H1 (cell line): ENCODE results near the gene THUMPD2. TPM values are rescaled to one million over a fixed set of nuclear protein-coding genes. Genes with fewer than 3 reads are reported as not detected.
A peak's percentile ranks its signal among the peaks of the same experiment; 100 is the strongest.

ENCODE experiments used
- CTCF ChIA-PET: fragments of 300-600 bp; sonication (Branson Sonifier 250); formaldehyde crosslinking; loops from one replicate; lab custom pipeline; 2021; ENCODE audit not compliant: partially characterized antibody; lab: Charles Lee
- POLR2A ChIA-PET: fragments of 300-600 bp; sonication (Branson Sonifier 250); formaldehyde crosslinking; loops from one replicate; lab custom pipeline; 2021; ENCODE audit warnings: inconsistent platforms; ENCODE audit not compliant: partially characterized antibody; lab: Charles Lee
- DNase-seq, 2 experiments: peaks; one replicate each; pipeline versions ENCODE4 v3.0.0 to v3.0.0-alpha.2; 2010 to 2022; ENCODE audit warnings: low spot score in 2 of 2, low read depth in 1 of 2, mixed read lengths in 1 of 2
- FAIRE-seq: peaks from 2 replicates; lab custom pipeline; 2011; peaks lifted over from hg19 to GRCh38; lab: Jason Lieb, UNC
- H2AFZ ChIP-seq: 2 replicates; pipeline ENCODE4 v1.8.1; 2012; ENCODE audit warnings: low read length, inconsistent platforms
- H2AK5ac ChIP-seq: 2 replicates; pipeline ENCODE4 v1.6.1; 2013; ENCODE audit warnings: low read depth, low read length
- H2BK120ac ChIP-seq: replicated peaks from 2 replicates; pipeline ENCODE3; 2013; ENCODE audit warnings: low read depth, low read length, inconsistent platforms
- H2BK12ac ChIP-seq: 2 replicates; pipeline ENCODE4 v1.6.1; 2013; ENCODE audit warnings: low read depth, low read length
- H2BK15ac ChIP-seq: 2 replicates; pipeline ENCODE4 v1.6.1; 2013; ENCODE audit warnings: low read length
- H2BK20ac ChIP-seq: 2 replicates; pipeline ENCODE4 v1.6.1; 2013; ENCODE audit warnings: low read length
- H2BK5ac ChIP-seq: 2 replicates; pipeline ENCODE4 v1.6.1; 2013; ENCODE audit warnings: low read depth, low read length
- H3K14ac ChIP-seq: 2 replicates; pipeline ENCODE4 v1.6.1; 2013; ENCODE audit warnings: inconsistent platforms; ENCODE audit not compliant: insufficient read length
- H3K18ac ChIP-seq: 2 replicates; pipeline ENCODE4 v1.6.1; 2013; ENCODE audit warnings: low read length; ENCODE audit errors: extremely low read depth
- H3K23ac ChIP-seq: 2 replicates; pipeline ENCODE4 v1.6.1; 2013; ENCODE audit warnings: inconsistent platforms; ENCODE audit not compliant: insufficient read length
- H3K23me2 ChIP-seq: 2 replicates; pipeline ENCODE4 v1.6.1; 2013; ENCODE audit warnings: low read depth, low read length
- H3K27ac ChIP-seq: 2 replicates; pipeline ENCODE4 v1.6.1; 2011; ENCODE audit warnings: low read depth, low read length, inconsistent platforms
- H3K27me3 ChIP-seq, 4 experiments: replicated peaks in 1 of 4; 1 replicate in 1 of 4; 2 replicates in 3 of 4; pipeline versions ENCODE4 v1.6.1 to v1.8.1; 2011 to 2013; ENCODE audit warnings: low read length in 3 of 4, mild to moderate bottlenecking in 3 of 4, inconsistent platforms in 2 of 4, mixed read lengths in 2 of 4, moderate library complexity in 1 of 4; ENCODE audit not compliant: control insufficient read depth in 3 of 4, insufficient read depth in 3 of 4; ENCODE audit errors: extremely low read depth in 1 of 4
- H3K36me3 ChIP-seq, 4 experiments: 2 replicates each; pipeline versions ENCODE4 v1.6.1 to v1.8.1; 2011 to 2013; ENCODE audit warnings: mild to moderate bottlenecking in 4 of 4, low read length in 3 of 4, moderate library complexity in 2 of 4, control low read depth in 1 of 4, inconsistent platforms in 1 of 4; ENCODE audit not compliant: insufficient read depth in 4 of 4, control insufficient read depth in 2 of 4
- H3K4ac ChIP-seq: replicated peaks from 2 replicates; pipeline ENCODE3; 2013; ENCODE audit warnings: low read length, low read depth, mixed read lengths, inconsistent platforms; ENCODE audit not compliant: insufficient read length
- H3K4me1 ChIP-seq, 4 experiments: replicated peaks in 1 of 4; 1 replicate in 1 of 4; 2 replicates in 3 of 4; pipeline versions ENCODE4 v1.6.1 to v1.8.1; 2011 to 2013; ENCODE audit warnings: low read length in 3 of 4, inconsistent platforms in 2 of 4, mixed read lengths in 1 of 4; ENCODE audit not compliant: insufficient read depth in 4 of 4, control insufficient read depth in 3 of 4
- H3K4me2 ChIP-seq, 2 experiments: 2 replicates each; pipeline versions ENCODE4 v1.6.1 to v1.8.1; 2011 to 2013; ENCODE audit warnings: low read depth in 2 of 2, low read length in 2 of 2, control low read depth in 1 of 2, inconsistent platforms in 1 of 2, mild to moderate bottlenecking in 1 of 2; ENCODE audit not compliant: insufficient read depth in 1 of 2
- H3K4me3 ChIP-seq, 4 experiments: fragments of 200-600, 300-600 bp in 1 of 4; sonication (generic), shearing (Covaris generic), sonication (Bioruptor Twin) in 1 of 4; 2 replicates each; pipeline versions ENCODE4 v1.5.1 to v1.8.1; 2011 to 2016; ENCODE audit warnings: low read length in 4 of 4, low read depth in 3 of 4, control low read depth in 2 of 4, inconsistent platforms in 2 of 4, mild to moderate bottlenecking in 2 of 4, mixed read lengths in 1 of 4, moderate library complexity in 1 of 4; ENCODE audit not compliant: insufficient read depth in 2 of 4; ENCODE audit errors: extremely low read depth in 1 of 4
- H3K56ac ChIP-seq: replicated peaks from 2 replicates; pipeline ENCODE3; 2013; ENCODE audit warnings: low read depth, mild to moderate bottlenecking, mixed read lengths, low read length, inconsistent platforms; ENCODE audit not compliant: insufficient read length
- H3K79me1 ChIP-seq: 2 replicates; pipeline ENCODE4 v1.6.1; 2013; ENCODE audit warnings: low read depth, low read length, control low read depth
- H3K79me2 ChIP-seq, 2 experiments: 2 replicates each; pipeline versions ENCODE4 v1.6.1 to v1.8.1; 2012 to 2013; ENCODE audit warnings: low read length in 2 of 2, mild to moderate bottlenecking in 2 of 2, inconsistent platforms in 1 of 2; ENCODE audit not compliant: insufficient read depth in 2 of 2, control insufficient read depth in 1 of 2
- H3K9ac ChIP-seq, 4 experiments: replicated peaks in 1 of 4; 1 replicate in 1 of 4; 2 replicates in 3 of 4; pipeline versions ENCODE4 v1.6.1 to v1.8.1; 2011 to 2013; ENCODE audit warnings: low read depth in 3 of 4, low read length in 3 of 4, control low read depth in 2 of 4, mild to moderate bottlenecking in 2 of 4, moderate library complexity in 2 of 4, inconsistent platforms in 1 of 4; ENCODE audit errors: extremely low read depth in 1 of 4
- H3K9me3 ChIP-seq, 2 experiments: 2 replicates each; pipeline versions ENCODE4 v1.6.1 to v1.8.1; 2012 to 2013; ENCODE audit warnings: mild to moderate bottlenecking in 2 of 2, moderate library complexity in 2 of 2, control low read depth in 1 of 2, inconsistent platforms in 1 of 2, low read depth in 1 of 2, low read length in 1 of 2, mixed read lengths in 1 of 2; ENCODE audit not compliant: insufficient read depth in 2 of 2
- H4K20me1 ChIP-seq, 2 experiments: replicated peaks in 1 of 2; 2 replicates each; pipeline versions ENCODE3 to v1.8.1; 2011 to 2013; ENCODE audit warnings: inconsistent platforms in 2 of 2, low read length in 2 of 2, mild to moderate bottlenecking in 1 of 2; ENCODE audit not compliant: insufficient read depth in 2 of 2, control insufficient read depth in 1 of 2
- H4K5ac ChIP-seq: 2 replicates; pipeline ENCODE4 v1.6.1; 2013; ENCODE audit warnings: low read length, low read depth, mixed read lengths, inconsistent platforms; ENCODE audit not compliant: insufficient read length
- H4K8ac ChIP-seq: 2 replicates; pipeline ENCODE4 v1.8.0; 2013; ENCODE audit warnings: mild to moderate bottlenecking, moderate library complexity, low read length, inconsistent platforms; ENCODE audit not compliant: insufficient read depth; ENCODE audit errors: extremely low read depth
- H4K91ac ChIP-seq: replicated peaks from 2 replicates; pipeline ENCODE3; 2013; ENCODE audit warnings: low read length, mixed read lengths, inconsistent platforms; ENCODE audit not compliant: insufficient read length
- CHD2 ChIP-seq: IDR thresholded peaks from 2 replicates; pipeline ENCODE4 v1.6.1; 2012; ENCODE audit warnings: low read length, improper control_type of control experiment
- WGBS, 2 experiments: shearing (Covaris generic) in 1 of 2; methylation state at CpG; one replicate each; pipeline versions ENCODE4 v1.1.6 to v1.1.7; 2013 to 2015; ENCODE audit warnings: low lambda C conversion rate in 2 of 2, mixed read lengths in 2 of 2, inconsistent platforms in 1 of 2, low coverage in 1 of 2, missing lambda C conversion rate in 1 of 2; ENCODE audit not compliant: insufficient replicate concordance in 2 of 2, insufficient coverage in 1 of 2, insufficient read length in 1 of 2; ENCODE audit errors: extremely low coverage in 1 of 2, missing lambda C conversion rate in 1 of 2; 5-methylcytosine and 5-hydroxymethylcytosine counted together
- polyA plus RNA-seq, 7 experiments: library from polyadenylated mRNA; depleted of rRNA in 3 of 7; stranded (reverse) in 5 of 7; unstranded in 2 of 7; fragments of >200 nt in 5 of 7; fragments of 200-250 nt in 2 of 7; gene quantifications; 1 replicate in 5 of 7; 2 replicates in 1 of 7; 4 replicates in 1 of 7; pipeline versions ENCODE4 v1.2.1 to v1.2.3, GENCODE V29; 2011 to 2013; ENCODE audit warnings: missing spikeins in 2 of 7, mixed read lengths in 2 of 7
- total RNA-seq: library from RNA; stranded (reverse); fragmentation: NEBNext Ultra II Directional; extraction: Animal tissue kit (Norgen Biotek cat#: 25700); gene quantifications from 2 replicates; pipeline ENCODE4 v1.2.1, GENCODE V29; 2021

Gene THUMPD2
- total and polyA plus RNA-seq, 2 of the 8 experiments (the other 6 are each of a cell fraction or from before 2014, with no cell fraction given): 8.6 to 17.0 TPM

DNA sequence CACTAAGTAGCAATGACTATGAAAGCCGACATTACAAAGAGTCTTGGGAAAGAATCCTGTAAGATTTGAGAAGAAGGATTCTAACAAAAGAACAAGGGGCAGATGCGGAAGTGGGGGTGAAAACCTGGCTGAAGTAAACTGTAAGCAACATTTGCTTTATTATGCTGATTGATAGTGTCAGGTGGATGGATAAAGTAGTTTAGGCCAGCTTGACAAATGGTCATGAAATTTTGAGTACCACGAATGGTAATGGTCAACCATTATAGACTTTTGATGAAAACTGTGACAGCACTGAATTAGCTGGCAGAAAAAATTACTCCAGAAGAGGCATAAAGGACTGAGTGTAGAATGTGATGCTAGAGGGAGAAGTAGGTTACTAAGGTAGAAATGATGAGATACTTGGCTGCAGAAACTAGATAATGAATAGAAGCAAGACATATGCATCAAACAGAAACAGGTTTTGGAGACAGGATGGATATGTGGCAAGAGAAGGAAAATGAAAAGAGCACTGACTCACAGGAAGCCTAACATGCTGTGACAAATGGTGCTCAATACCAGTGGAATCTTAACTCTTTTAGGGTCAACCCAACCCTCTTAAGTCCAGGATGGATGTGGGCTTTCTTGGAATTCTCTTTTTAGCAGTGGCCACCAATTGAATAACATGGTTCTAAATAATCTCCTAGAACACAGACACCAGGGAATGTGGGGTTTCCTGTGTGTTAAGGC lies 6.8 kb downstream of the THUMPD2 start:
- ChIA-PET CTCF (no interaction called here), POLR2A (no interaction called here)
- Histone ChIP-seq H2BK20ac (peak overlapping the region; percentile 8; the same call in 1 of the 2 replicates), H3K23me2 (no peaks in the 10 kb centered on the region), H3K4me1 (peaks cover 3 to 10% (median 7%) of the 10 kb centered on the region in 4 experiments; a peak in 6 of 7 replicates), H3K18ac (no peak overlapping the region), H3K4me3 (peak overlapping the region in 1 of 4 experiments; percentile 8; a peak in 1 of 8 replicates), H2AK5ac (peak overlapping the region; percentile 76; the same call in 1 of the 2 replicates), H3K79me2 (peaks cover 0 to 73% of the 10 kb centered on the region in 2 experiments; a peak in 2 of 4 replicates), H4K91ac (no peak overlapping the region), H3K23ac (no peak overlapping the region), H3K4me2 (peak overlapping the region; percentile 30 to 43; a peak in 3 of 4 replicates), H3K9me3 (no peaks in the 10 kb centered on the region; a peak in 1 of 4 replicates), H3K14ac (no peak overlapping the region), H2AFZ (no peak overlapping the region), H3K79me1 (0 out of 2 replicates have a peak, but pooled peaks cover 2% of the 10 kb centered on the region), H3K9ac (no peak overlapping the region), H2BK5ac (peak overlapping the region; percentile 71; the same call in 1 of the 2 replicates), H4K20me1 (peaks cover 9 to 15% of the 10 kb centered on the region in 2 experiments), H3K27ac (no peak overlapping the region), H2BK120ac (no peak overlapping the region), H3K36me3 (peaks cover 0 to 33% (median 12%) of the 10 kb centered on the region in 4 experiments; a peak in 5 of 8 replicates), H4K8ac (no peak overlapping the region), H3K56ac (no peak overlapping the region), H2BK12ac (peak overlapping the region; percentile 86), H3K27me3 (no peaks in the 10 kb centered on the region), H3K4ac (no peak overlapping the region), H4K5ac (no peak overlapping the region), H2BK15ac (peak overlapping the region; percentile 8; the same call in 1 of the 2 replicates)
- FAIRE-seq (peak; percentile 42), DNase-seq (no peak)
- 62% methylated on average over 3 of the region's 3 CpGs; no CpG with 5 or more reads in 1 of the 2 experiments for WGBS, 2 experiments
- no peak for TF ChIP-seq CHD2
